Caco-2 (cell line): ENCODE measurements around the gene FBXW4. TPM values are rescaled to one million over a fixed set of nuclear protein-coding genes. Genes with fewer than 3 reads are reported as not detected.

Source experiments
- BruUV-seq: library from RNA; stranded (reverse); fragments of 400-500 nt; replicated peaks from 2 replicates; lab custom pipeline; 2021; lab: Mats Ljungman, UMichigan
- CTCF ChIA-PET: fragments of 300-600 bp; sonication (Branson Sonifier 250); formaldehyde crosslinking; loops from one replicate; lab custom pipeline; 2022; ENCODE audit warnings: antibody characterized with exemption; lab: Charles Lee
- POLR2A ChIA-PET: fragments of 300-600 bp; sonication (Branson Sonifier 250); formaldehyde crosslinking; loops from one replicate; lab custom pipeline; 2022; ENCODE audit warnings: antibody characterized with exemption; lab: Charles Lee
- DNase-seq, 2 experiments: peaks; one replicate each; pipeline versions ENCODE4 v3.0.0 to v3.0.0-alpha.2; 2020 to 2022
- H3K27me3 ChIP-seq: replicated peaks from 2 replicates; pipeline ENCODE4 v1.6.0; 2011; ENCODE audit warnings: low read length; ENCODE audit not compliant: control insufficient read depth, insufficient read depth
- H3K36me3 ChIP-seq: 2 replicates; pipeline ENCODE4 v1.5.1; 2011; ENCODE audit warnings: low read length; ENCODE audit not compliant: control insufficient read depth, insufficient read depth
- H3K4me1 ChIP-seq: fragments of 250-450 bp; sonication (Bioruptor Pico); 2 replicates; pipeline ENCODE4 v1.5.1; 2020; ENCODE audit warnings: mild to moderate bottlenecking
- H3K4me3 ChIP-seq: 2 replicates; pipeline ENCODE4 v1.5.1; 2011; ENCODE audit warnings: low read depth, mild to moderate bottlenecking, control low read depth, low read length
- H3K9me3 ChIP-seq: fragments of 250-450 bp; sonication (Bioruptor Pico); 2 replicates; pipeline ENCODE4 v1.5.1; 2020; ENCODE audit warnings: mild to moderate bottlenecking, moderate library complexity
- H3K27ac Mint-ChIP-seq: one replicate; pipeline ENCODE4 v1.8.0; 2022; ENCODE audit warnings: mixed read lengths; ENCODE audit not compliant: unreplicated experiment
- H3K27me3 Mint-ChIP-seq: one replicate; pipeline ENCODE4 v1.8.0; 2022; ENCODE audit warnings: mixed read lengths; ENCODE audit not compliant: insufficient read depth, unreplicated experiment
- H3K36me3 Mint-ChIP-seq: one replicate; pipeline ENCODE4 v1.8.0; 2022; ENCODE audit warnings: mild to moderate bottlenecking, mixed read lengths; ENCODE audit not compliant: insufficient read depth, unreplicated experiment
- H3K4me1 Mint-ChIP-seq: one replicate; pipeline ENCODE4 v1.8.0; 2022; ENCODE audit warnings: low read depth, mixed read lengths; ENCODE audit not compliant: unreplicated experiment
- H3K4me3 Mint-ChIP-seq: one replicate; pipeline ENCODE4 v1.8.0; 2022; ENCODE audit warnings: mild to moderate bottlenecking, moderate library complexity, mixed read lengths; ENCODE audit not compliant: unreplicated experiment
- H3K9me3 Mint-ChIP-seq: one replicate; pipeline ENCODE4 v1.8.0; 2022; ENCODE audit warnings: mixed read lengths; ENCODE audit not compliant: unreplicated experiment
- intact Hi-C: fragments of 100-400 bp; cut with micrococcal nuclease; formaldehyde crosslinking; loops from one replicate; pipeline ENCODE4 v1.10.0; 2022; ENCODE audit not compliant: unreplicated experiment
- total RNA-seq: library from RNA; stranded (reverse); gene quantifications from 2 replicates; pipeline ENCODE4 v1.2.3, GENCODE V29; 2022
- TF ChIP-seq, protein P1 (sequence below), 2 experiments: fragments of 200-600 bp in 1 of 2; IDR thresholded peaks; 1 replicate in 1 of 2; 2 replicates in 1 of 2; pipeline versions ENCODE4 v1.5.1 to v1.8.0; 2011 to 2022; ENCODE audit warnings: antibody characterized with exemption in 1 of 2, control low read depth in 1 of 2, inconsistent platforms in 1 of 2, low read depth in 1 of 2, low read length in 1 of 2, mild to moderate bottlenecking in 1 of 2, moderate library complexity in 1 of 2; ENCODE audit not compliant: insufficient read depth in 1 of 2, severe bottlenecking in 1 of 2, unreplicated experiment in 1 of 2

Gene FBXW4
- total RNA-seq, 1 experiment from 2014 or later = 44.0 TPM

DNA sequence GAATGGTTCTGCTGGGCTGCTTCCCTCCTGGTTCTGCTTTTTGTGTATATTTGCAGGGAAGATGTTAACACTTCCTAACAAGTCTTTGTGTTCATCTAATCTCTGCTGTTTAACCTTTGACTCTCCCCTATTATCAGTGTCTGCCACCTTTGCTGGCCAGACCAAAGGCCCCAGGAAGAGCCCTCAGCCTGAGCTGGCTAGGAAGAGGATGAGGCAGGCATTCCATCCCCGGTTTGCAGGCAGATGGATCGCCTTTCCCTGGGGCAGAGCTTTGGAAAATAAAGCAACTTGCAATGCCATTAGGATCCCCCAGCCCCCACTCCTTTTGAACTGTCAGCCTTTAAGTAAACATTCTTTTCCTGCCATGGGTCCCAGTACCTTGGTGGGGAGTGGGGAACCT lies 87.8 kb downstream of the FBXW4 start:
- Histone ChIP-seq H3K9me3 (no peaks in the 10 kb centered on the region), H3K27me3 (no peaks in the 10 kb centered on the region), H3K4me1 (no peaks in the 10 kb centered on the region), H3K4me3 (no peak overlapping the region), H3K36me3 (peaks cover 1% of the 10 kb centered on the region; the same call in 1 of the 2 replicates)
- intact Hi-C loops = no loop called here
- TF ChIP-seq, protein P1, sequence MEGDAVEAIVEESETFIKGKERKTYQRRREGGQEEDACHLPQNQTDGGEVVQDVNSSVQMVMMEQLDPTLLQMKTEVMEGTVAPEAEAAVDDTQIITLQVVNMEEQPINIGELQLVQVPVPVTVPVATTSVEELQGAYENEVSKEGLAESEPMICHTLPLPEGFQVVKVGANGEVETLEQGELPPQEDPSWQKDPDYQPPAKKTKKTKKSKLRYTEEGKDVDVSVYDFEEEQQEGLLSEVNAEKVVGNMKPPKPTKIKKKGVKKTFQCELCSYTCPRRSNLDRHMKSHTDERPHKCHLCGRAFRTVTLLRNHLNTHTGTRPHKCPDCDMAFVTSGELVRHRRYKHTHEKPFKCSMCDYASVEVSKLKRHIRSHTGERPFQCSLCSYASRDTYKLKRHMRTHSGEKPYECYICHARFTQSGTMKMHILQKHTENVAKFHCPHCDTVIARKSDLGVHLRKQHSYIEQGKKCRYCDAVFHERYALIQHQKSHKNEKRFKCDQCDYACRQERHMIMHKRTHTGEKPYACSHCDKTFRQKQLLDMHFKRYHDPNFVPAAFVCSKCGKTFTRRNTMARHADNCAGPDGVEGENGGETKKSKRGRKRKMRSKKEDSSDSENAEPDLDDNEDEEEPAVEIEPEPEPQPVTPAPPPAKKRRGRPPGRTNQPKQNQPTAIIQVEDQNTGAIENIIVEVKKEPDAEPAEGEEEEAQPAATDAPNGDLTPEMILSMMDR (IDR thresholded peaks at IDR 0.05; ENCODE audit: insufficient read depth in 1 of 2, low read depth in 1 of 2, low read length in 1 of 2, severe bottlenecking in 1 of 2, unreplicated experiment in 1 of 2) = no peak
- Mint-ChIP-seq H3K36me3 (peaks cover 6% of the 10 kb centered on the region), H3K9me3 (no peaks in the 10 kb centered on the region), H3K27me3 (no peaks in the 10 kb centered on the region), H3K27ac (no peak overlapping the region), H3K4me3 (no peak overlapping the region), H3K4me1 (peaks cover 8% of the 10 kb centered on the region)
- no TSS peak for BruUV-seq
- no peak for DNase-seq
- CTCF ChIA-PET = interaction anchor here (0.7 kb wide), 1 partner anchor 176 kb away, joined by 3 read pairs; the partner anchor contains the start of gene NPM3
- POLR2A ChIA-PET = interaction anchor here (0.6 kb wide), 1 partner anchor 34 kb away, joined by 4 read pairs; no protein-coding TSS in a partner anchor

DNA sequence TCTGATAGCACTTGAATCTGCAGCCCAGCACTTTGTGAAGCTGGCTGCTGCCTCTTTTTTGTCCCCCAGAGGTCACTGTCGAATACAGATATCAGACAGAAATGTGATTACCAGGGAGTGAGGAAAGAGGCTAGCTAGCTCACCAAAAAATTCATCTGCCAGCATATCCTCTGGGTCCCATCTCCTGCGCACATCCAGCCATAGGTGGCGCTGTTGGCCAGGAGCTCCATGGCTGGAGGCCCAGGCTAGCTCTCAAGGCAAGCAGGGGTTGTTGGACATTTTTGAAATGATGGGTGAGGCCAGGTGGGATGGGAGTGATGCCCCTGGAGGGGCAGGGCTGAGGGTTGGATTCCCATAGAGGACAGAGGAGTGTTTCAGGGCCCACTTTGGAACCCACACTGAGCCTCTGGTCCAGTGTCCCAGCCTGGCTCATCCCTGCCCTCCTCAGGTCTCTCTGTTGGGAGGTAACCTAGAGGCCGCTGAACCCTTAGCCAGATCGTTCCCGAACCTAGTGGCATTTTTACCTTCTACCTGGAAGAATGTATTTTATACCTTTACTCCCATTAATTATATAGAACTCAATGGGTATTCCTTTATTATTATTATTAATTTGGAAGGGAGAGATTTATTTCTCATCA lies 92.1 kb downstream of the FBXW4 start:
- DNase-seq = peak; percentile 82 to 90
- no TSS peak for BruUV-seq
- no peaks in the 10 kb centered on the region for H3K9me3 Mint-ChIP-seq
- no peak overlapping the region for H3K4me3 Mint-ChIP-seq
- H3K27ac Mint-ChIP-seq = no peak overlapping the region
- H3K4me1 Mint-ChIP-seq = peaks cover 8% of the 10 kb centered on the region
- no peak overlapping the region for H3K4me3 ChIP-seq
- ChIA-PET CTCF (interaction anchor here (0.5 to 3.7 kb wide), 34 partner anchors 8 to 1298 kb away, joined by 3 to 126 read pairs (median 4); partner anchors contain the start of genes BTRC, DPCD, NPM3 and OGA), POLR2A (interaction anchor here (1.1 kb wide), 2 partner anchors 15 to 180 kb away, joined by 4 to 6 read pairs; partner anchors contain the start of genes DPCD, NPM3 and POLL)
- no peaks in the 10 kb centered on the region for H3K9me3 ChIP-seq
- H3K36me3 Mint-ChIP-seq = peaks cover 6% of the 10 kb centered on the region
- no peaks in the 10 kb centered on the region for H3K27me3 Mint-ChIP-seq
- no peaks in the 10 kb centered on the region for H3K27me3 ChIP-seq
- TF ChIP-seq, protein P1 (IDR thresholded peaks at IDR 0.05; ENCODE audit: insufficient read depth in 1 of 2, low read depth in 1 of 2, low read length in 1 of 2, severe bottlenecking in 1 of 2, unreplicated experiment in 1 of 2) = peak; percentile 91 to 94
- intact Hi-C loops = loop anchor here (1.0 to 2.0 kb wide), 3 partner anchors 178 to 470 kb away; no protein-coding TSS in a partner anchor
- no peaks in the 10 kb centered on the region for H3K4me1 ChIP-seq
- H3K36me3 ChIP-seq = peaks cover 1% of the 10 kb centered on the region; the same call in 1 of the 2 replicates

DNA sequence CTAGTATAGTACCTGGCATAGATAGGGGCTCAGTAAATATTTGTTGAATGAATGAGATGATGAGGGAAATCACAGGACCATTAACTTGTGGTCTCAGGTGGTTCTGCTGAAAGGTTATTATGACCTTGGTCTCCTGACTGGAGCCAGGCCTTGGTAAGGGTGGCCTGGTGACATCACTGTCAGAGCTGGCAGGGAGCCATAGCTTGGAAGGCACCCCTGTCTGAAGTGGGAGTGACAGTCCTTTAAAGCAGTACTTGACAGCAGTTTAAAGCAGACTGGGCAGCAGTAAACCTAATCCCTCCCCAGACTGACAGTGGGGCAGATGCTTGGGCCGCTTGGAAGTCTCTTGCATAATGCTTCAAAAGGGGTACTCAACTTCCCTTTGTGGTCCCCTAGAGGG lies 93.4 kb downstream of the FBXW4 start:
- ChIA-PET POLR2A (no interaction called here), CTCF (interaction anchor here (0.6 to 3.7 kb wide), 3 partner anchors 13 to 181 kb away, joined by 3 to 126 read pairs (median 21); partner anchors contain the start of genes DPCD, NPM3 and POLL)
- no peaks in the 10 kb centered on the region for H3K27me3 Mint-ChIP-seq
- TF ChIP-seq, protein P1 (IDR thresholded peaks at IDR 0.05; ENCODE audit: insufficient read depth in 1 of 2, low read depth in 1 of 2, low read length in 1 of 2, severe bottlenecking in 1 of 2, unreplicated experiment in 1 of 2) = no peak
- no TSS peak for BruUV-seq
- H3K27me3 ChIP-seq = no peaks in the 10 kb centered on the region
- no peaks in the 10 kb centered on the region for H3K9me3 Mint-ChIP-seq
- peaks cover 1% of the 10 kb centered on the region; the same call in 1 of the 2 replicates for H3K36me3 ChIP-seq
- no peak overlapping the region for H3K27ac Mint-ChIP-seq
- peaks cover 1% of the 10 kb centered on the region for H3K4me1 Mint-ChIP-seq
- H3K4me1 ChIP-seq = no peaks in the 10 kb centered on the region
- intact Hi-C loops = no loop called here
- no peak for DNase-seq
- H3K4me3 ChIP-seq = no peak overlapping the region
- no peaks in the 10 kb centered on the region for H3K9me3 ChIP-seq
- no peak overlapping the region for H3K4me3 Mint-ChIP-seq
- peaks cover 6% of the 10 kb centered on the region for H3K36me3 Mint-ChIP-seq
